PFSK-1 (cell line): ENCODE data around the gene TRIP10.

Experiments
- FOXP2 ChIP-seq: optimal IDR thresholded peaks from 2 replicates; pipeline ENCODE3; 2011; ENCODE audit warnings: borderline replicate concordance, control low read depth, inconsistent platforms; ENCODE audit not compliant: insufficient read depth; ENCODE audit errors: extremely low read length, extremely low read depth
- POLR2AphosphoS5 ChIP-seq: IDR thresholded peaks from 2 replicates; pipeline ENCODE4 v1.6.1; 2012; ENCODE audit warnings: low read depth, mild to moderate bottlenecking, control low read depth, low read length, moderate library complexity
- REST ChIP-seq, 2 experiments: IDR thresholded peaks; 2 replicates each; pipeline versions ENCODE4 v1.6.1 to v1.8.0; 2011 to 2012; ENCODE audit warnings: low read depth in 2 of 2, low read length in 2 of 2, control low read depth in 1 of 2, inconsistent platforms in 1 of 2, mild to moderate bottlenecking in 1 of 2, moderate library complexity in 1 of 2; ENCODE audit not compliant: insufficient read depth in 1 of 2
- SIN3A ChIP-seq: IDR thresholded peaks from 2 replicates; pipeline ENCODE4 v1.6.1; 2012; ENCODE audit warnings: mild to moderate bottlenecking, low read length, moderate library complexity, borderline replicate concordance; ENCODE audit not compliant: insufficient read depth
- TAF1 ChIP-seq: IDR thresholded peaks from 2 replicates; pipeline ENCODE4 v1.6.1; 2012; ENCODE audit warnings: low read length, control low read depth, borderline replicate concordance; ENCODE audit not compliant: insufficient read depth

Gene TRIP10

GRCh38 chr19:6772866-6773322 is 33.4 kb downstream of the TRIP10 start:
- TF ChIP-seq TAF1, result no peak
- no peak for TF ChIP-seq POLR2AphosphoS5
- TF ChIP-seq SIN3A, result no peak
- TF ChIP-seq REST (IDR thresholded peaks at IDR 0.05; ENCODE audit: insufficient read depth in 1 of 2, low read depth in 2 of 2, low read length in 2 of 2), result no peak
- no peak for TF ChIP-seq FOXP2

- no peak for TF ChIP-seq SIN3A
- no peak for TF ChIP-seq TAF1
- TF ChIP-seq POLR2AphosphoS5, result no peak
These were observed 33.9 kb downstream of the TRIP10 start for GRCh38 chr19:6773323-6773931.

DNA sequence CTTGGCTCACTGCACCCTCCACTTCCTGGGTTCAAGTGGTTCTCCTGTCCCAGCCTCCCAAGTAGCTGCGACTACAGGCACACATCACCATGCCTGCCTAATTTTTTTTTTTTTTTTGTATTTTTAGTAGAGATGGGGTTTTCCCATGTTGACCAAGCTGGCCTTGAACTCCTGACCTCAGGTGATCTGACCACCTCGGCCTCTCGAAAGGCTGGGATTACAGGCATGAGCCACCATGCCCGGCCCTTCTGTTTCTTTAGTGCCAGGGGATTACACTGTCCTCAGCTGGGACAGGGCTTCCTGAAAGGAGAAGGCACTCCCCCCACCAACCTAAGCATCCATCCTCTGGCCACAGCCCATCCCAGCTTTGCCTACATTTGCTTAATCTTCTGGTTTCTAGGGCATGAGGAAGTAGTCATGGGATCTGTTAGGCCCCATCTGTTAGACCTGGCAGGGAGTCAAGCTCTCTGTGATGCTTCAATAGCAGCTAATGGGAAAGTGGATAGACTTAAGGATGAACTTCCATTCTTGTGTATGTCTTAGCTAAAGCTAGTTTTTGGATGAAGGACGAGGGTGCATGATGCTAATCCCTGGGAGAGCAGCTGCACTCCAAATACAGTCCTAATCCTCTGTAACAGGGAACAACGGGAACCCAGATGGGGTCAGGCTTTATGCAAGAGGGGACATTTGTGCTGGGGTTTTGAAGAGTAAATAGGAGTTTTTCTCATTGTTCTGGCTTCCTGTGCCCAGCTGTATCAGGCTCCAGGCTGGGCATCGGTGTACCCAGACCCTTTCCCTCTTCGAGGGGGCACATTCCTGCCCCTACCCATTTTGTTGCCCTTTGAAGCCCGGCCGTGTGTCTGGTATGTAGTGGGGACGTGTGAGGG is 35.6 kb downstream of the TRIP10 start:
- TF ChIP-seq SIN3A (no peak), REST (IDR thresholded peaks at IDR 0.05; ENCODE audit: insufficient read depth in 1 of 2, low read depth in 2 of 2, low read length in 2 of 2) (no peak), POLR2AphosphoS5 (no peak), FOXP2 (no peak), TAF1 (no peak)

GRCh38 chr19:6776999-6777398 is 37.5 kb downstream of the TRIP10 start:
- TF ChIP-seq SIN3A (no peak), POLR2AphosphoS5 (no peak), FOXP2 (no peak), TAF1 (no peak), REST (IDR thresholded peaks at IDR 0.05; ENCODE audit: insufficient read depth in 1 of 2, low read depth in 2 of 2, low read length in 2 of 2) (no peak)

DNA sequence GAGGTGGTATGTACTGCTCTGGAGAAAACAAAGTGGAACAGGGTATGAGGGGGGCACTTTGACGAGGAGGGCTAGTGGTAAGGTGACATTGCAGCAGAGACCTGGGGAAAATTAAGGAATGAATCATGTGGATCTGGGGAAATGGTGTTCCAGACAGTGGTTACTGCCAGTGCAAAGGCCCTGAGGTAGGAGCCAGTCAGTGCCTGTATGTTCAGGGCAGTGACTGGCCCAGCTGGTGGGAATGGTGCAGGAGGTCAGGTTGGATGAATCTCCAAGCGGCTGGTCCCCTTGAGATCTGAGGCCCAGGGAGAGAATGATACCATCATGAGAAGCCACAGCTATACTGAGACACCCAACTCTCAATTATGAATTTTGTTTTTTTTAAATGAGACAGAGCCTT is 38.0 kb downstream of the TRIP10 start:
- TF ChIP-seq REST (IDR thresholded peaks at IDR 0.05; ENCODE audit: insufficient read depth in 1 of 2, low read depth in 2 of 2, low read length in 2 of 2), result no peak
